Tibial artery (tissue), 4 donors: ENCODE data around the gene SYMPK.

Source experiments
- DNase-seq, 2 donors: peaks; one replicate each; pipeline ENCODE4 v3.0.0-alpha.2; 2019
- H3K27ac ChIP-seq, 2 donors: fragments of 200-600 bp; sonication (generic) in 1 of 2; 1 replicate in 1 of 2; 2 replicates in 1 of 2; pipeline ENCODE4 v1.5.1; 2018 to 2019; ENCODE audit warnings: mild to moderate bottlenecking in 1 of 2
- H3K27me3 ChIP-seq, 2 donors: fragments of 200-600 bp; sonication (generic) in 1 of 2; one replicate each; pipeline versions ENCODE4 v1.5.1 to v1.6.0; 2016 to 2019
- H3K36me3 ChIP-seq, 3 donors: fragments of 200-600 bp; sonication (generic) in 2 of 3; one replicate each; pipeline ENCODE4 v1.5.1; 2016 to 2019; ENCODE audit warnings: mild to moderate bottlenecking in 2 of 3
- H3K4me1 ChIP-seq, 4 donors: fragments of 200-600 bp; sonication (generic) in 2 of 4; 1 replicate in 3 of 4; 2 replicates in 1 of 4; pipeline ENCODE4 v1.5.1; 2016 to 2019
- H3K4me3 ChIP-seq, 2 donors: fragments of 200-600 bp; sonication (generic) in 1 of 2; 1 replicate in 1 of 2; 2 replicates in 1 of 2; pipeline ENCODE4 v1.5.1; 2018 to 2019; ENCODE audit warnings: mild to moderate bottlenecking in 2 of 2
- H3K9me3 ChIP-seq, 3 donors: fragments of 200-600 bp; sonication (generic) in 1 of 3; one replicate each; pipeline ENCODE4 v1.5.1; 2016 to 2019
- CTCF ChIP-seq, 2 experiments: fragments of 200-600 bp in 1 of 2; fragments of 450-650 bp in 1 of 2; IDR thresholded peaks; one replicate each; pipeline ENCODE4 v1.5.1; 2017 to 2019; ENCODE audit warnings: antibody characterized with exemption in 2 of 2, mild to moderate bottlenecking in 1 of 2, moderate library complexity in 1 of 2
- intact Hi-C: fragments of 100-400 bp; cut with DNase I; formaldehyde crosslinking; loops from one replicate; pipeline ENCODE4 v1.15.0; 2023; ENCODE audit warnings: low total_unique reads

SYMPK gene

GRCh38 chr19:45825917-45826893, 36.7 kb downstream of the SYMPK start:
- no peak overlapping the region for H3K27ac ChIP-seq
- no peak for TF ChIP-seq CTCF (IDR thresholded peaks at IDR 0.05)
- H3K9me3 ChIP-seq = no peaks in the 10 kb centered on the region
- DNase-seq = no peak
- no peaks in the 10 kb centered on the region for H3K27me3 ChIP-seq
- H3K4me1 ChIP-seq = no peaks in the 10 kb centered on the region
- intact Hi-C loops = no loop called here
- no peak overlapping the region for H3K4me3 ChIP-seq
- peaks cover 59 to 99% (median 98%) of the 10 kb centered on the region in 3 donors for H3K36me3 ChIP-seq

GRCh38 chr19:45825263-45825605, 37.7 kb downstream of the SYMPK start:
- Histone ChIP-seq H3K9me3 (no peaks in the 10 kb centered on the region), H3K4me1 (no peaks in the 10 kb centered on the region), H3K4me3 (no peak overlapping the region), H3K27ac (no peak overlapping the region), H3K36me3 (peaks cover 60 to 99% (median 98%) of the 10 kb centered on the region in 3 donors), H3K27me3 (no peaks in the 10 kb centered on the region)
- TF ChIP-seq CTCF (IDR thresholded peaks at IDR 0.05) = no peak
- intact Hi-C loops = no loop called here
- no peak for DNase-seq

GRCh38 chr19:45824531-45825262, 38.2 kb downstream of the SYMPK start:
- peaks cover 60 to 99% (median 98%) of the 10 kb centered on the region in 3 donors for H3K36me3 ChIP-seq
- H3K4me3 ChIP-seq = no peak overlapping the region
- no peaks in the 10 kb centered on the region for H3K27me3 ChIP-seq
- no peak for DNase-seq
- H3K27ac ChIP-seq = no peak overlapping the region
- TF ChIP-seq CTCF (IDR thresholded peaks at IDR 0.05) = no peak
- H3K4me1 ChIP-seq = no peaks in the 10 kb centered on the region
- H3K9me3 ChIP-seq = no peaks in the 10 kb centered on the region
- intact Hi-C loops = no loop called here

GRCh38 chr19:45824041-45824471, 38.9 kb downstream of the SYMPK start:
- no peak for DNase-seq
- no peak overlapping the region for H3K27ac ChIP-seq
- intact Hi-C loops = no loop called here

GRCh38 chr19:45823182-45823581, 39.8 kb downstream of the SYMPK start:
- Histone ChIP-seq H3K4me3 (no peak overlapping the region), H3K4me1 (no peaks in the 10 kb centered on the region), H3K27ac (no peak overlapping the region), H3K9me3 (no peaks in the 10 kb centered on the region), H3K27me3 (no peaks in the 10 kb centered on the region), H3K36me3 (peaks cover 48 to 98% (median 89%) of the 10 kb centered on the region in 3 donors)
- TF ChIP-seq CTCF (IDR thresholded peaks at IDR 0.05) = no peak
- DNase-seq = no peak
- intact Hi-C loops = no loop called here

More at GRCh38 chr19:45824041-45824471, 38.9 kb downstream of the SYMPK start:
- Histone ChIP-seq H3K27me3 (no peaks in the 10 kb centered on the region), H3K36me3 (peaks cover 57 to 99% (median 95%) of the 10 kb centered on the region in 3 donors), H3K4me1 (no peaks in the 10 kb centered on the region), H3K9me3 (no peaks in the 10 kb centered on the region), H3K4me3 (no peak overlapping the region)
- TF ChIP-seq CTCF (IDR thresholded peaks at IDR 0.05) = no peak
